Stimulated activated CD4-positive, alpha-beta T cell treated with anti-CD3 and anti-CD28 coated beads, Interleukin-4, amount 100 ng/mL, for 48 hours (primary cell): ENCODE measurements around the gene HDLBP.

Experiments used
- DNase-seq, 2 donors: peaks; one replicate each; pipeline ENCODE4 v3.0.0-alpha.2; 2020; ENCODE audit warnings: low read depth in 2 of 2

Gene HDLBP

GRCh38 chr2:241255542-241256167, 59.8 kb downstream of the HDLBP start:
- no peak for DNase-seq

DNA sequence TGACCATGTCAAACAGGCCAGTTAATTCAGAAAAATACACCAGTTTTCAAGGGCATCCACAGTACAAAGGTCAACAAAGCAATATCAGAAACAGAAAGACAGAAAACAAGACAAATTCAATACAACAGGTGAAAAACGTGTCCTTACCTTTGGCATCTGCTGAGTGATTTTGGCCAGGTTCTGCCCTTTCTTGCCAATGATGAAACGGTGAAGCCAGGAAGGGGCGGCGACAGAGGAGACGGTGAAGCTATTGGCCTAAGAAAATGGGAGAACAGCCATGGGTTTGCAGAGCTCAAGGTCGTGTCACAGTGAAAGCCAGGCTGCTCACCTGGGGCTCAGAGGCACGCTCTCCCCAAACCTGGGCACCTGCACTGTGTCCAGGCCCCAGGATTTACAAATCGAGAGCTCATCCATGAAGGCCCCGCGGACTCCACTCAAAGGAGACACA, 60.5 kb downstream of the HDLBP start:
- no peak for DNase-seq

- DNase-seq: no peak
Observed at GRCh38 chr2:241252778-241253475, 62.5 kb downstream of the HDLBP start.

GRCh38 chr2:241249654-241250053, 65.8 kb downstream of the HDLBP start:
- no peak for DNase-seq

DNA sequence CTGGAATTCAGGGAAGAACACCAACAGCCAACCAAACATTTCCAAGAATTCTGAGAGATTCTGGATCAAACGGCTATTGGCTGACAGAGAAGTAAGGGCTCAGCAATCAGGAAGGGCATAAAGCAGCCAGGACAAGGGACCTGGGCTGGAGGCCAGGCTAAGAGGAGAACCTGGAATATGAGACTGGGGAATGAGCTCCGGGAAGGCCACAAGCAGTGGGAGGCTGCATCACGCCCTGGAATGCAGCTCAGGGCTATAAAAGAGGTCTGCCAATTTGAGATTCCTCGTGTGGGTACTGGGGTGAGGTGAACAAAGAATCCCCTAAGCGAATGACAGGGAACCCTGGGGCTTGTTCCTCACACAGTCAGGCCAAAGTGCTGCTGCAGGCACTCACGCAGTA, 66.6 kb downstream of the HDLBP start:
- DNase-seq: no peak

DNA sequence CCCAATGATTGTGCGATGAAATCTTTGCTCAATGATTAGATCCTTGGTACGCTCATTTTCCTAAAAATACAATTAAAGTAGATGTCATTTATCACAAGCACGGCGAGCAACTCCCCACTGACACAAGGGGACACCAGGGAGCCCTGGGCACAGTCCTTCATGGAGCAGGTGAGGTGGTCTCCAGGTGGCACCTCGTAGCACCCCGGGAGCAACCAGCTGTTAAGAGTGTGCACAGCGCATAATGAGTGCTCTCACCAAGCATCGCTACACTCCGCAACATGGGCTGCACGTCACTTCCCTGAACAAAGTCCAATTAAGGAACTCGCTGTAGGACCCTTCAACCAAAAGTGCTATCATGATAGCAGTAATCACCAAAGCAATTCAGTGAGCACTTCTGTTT, 67.2 kb downstream of the HDLBP start:
- no peak for DNase-seq

- DNase-seq: no peak
Observed at GRCh38 chr2:241244368-241244767, 71.1 kb downstream of the HDLBP start.

DNA sequence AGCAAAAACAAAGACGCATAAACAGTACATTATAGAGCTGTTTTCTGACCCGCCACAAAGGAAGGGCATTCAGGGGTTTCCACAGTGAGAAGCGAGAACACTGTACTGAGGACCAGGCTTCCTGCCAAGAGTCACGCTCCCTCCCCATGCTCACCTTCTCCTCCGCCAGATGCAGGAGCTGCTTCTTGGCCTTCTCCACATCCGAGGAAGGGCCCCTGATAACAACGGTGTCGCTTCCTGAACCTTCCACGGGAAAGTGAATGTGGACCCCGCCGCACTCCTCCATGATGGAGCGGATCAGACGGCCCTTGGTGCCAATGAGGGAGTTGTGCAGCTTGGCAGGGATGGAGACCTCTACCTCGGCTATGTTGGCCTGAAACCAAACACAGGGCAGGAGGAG, 73.2 kb downstream of the HDLBP start:
- no peak for DNase-seq

GRCh38 chr2:241241669-241242068, 73.8 kb downstream of the HDLBP start:
- no peak for DNase-seq

GRCh38 chr2:241240320-241241004, 75.0 kb downstream of the HDLBP start:
- DNase-seq: no peak

DNA sequence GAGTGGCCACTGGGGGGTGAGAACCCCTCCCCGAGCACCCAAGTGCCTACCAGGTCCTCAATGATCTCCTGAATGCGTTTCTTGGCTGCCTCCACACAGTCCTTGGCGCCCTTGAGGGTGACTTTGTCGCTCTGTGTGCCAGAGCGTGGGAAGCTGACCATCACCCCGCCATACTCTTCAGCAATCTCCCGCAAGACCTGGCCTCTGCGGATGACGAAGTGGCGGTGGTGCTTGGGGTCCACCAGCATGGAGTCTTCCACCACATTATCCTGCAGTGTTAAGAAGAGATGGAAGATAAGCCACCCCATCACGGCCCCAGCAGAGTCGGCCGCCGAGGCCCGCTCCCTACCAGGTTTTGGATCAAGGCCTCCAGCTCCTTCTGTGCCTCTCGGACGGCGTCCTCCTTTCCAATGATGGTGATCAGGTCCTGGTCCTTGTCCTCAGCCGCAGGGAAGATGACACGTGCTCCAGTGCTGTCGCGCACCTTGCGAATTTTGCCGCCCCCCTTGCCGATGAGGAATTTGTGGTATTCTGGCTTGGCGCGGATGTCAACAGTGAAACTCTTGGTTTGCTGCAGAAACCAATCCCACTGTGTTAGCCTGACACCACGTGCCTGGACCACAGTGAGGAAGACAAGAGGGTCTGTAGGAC, 75.8 kb downstream of the HDLBP start:
- no peak for DNase-seq

DNA sequence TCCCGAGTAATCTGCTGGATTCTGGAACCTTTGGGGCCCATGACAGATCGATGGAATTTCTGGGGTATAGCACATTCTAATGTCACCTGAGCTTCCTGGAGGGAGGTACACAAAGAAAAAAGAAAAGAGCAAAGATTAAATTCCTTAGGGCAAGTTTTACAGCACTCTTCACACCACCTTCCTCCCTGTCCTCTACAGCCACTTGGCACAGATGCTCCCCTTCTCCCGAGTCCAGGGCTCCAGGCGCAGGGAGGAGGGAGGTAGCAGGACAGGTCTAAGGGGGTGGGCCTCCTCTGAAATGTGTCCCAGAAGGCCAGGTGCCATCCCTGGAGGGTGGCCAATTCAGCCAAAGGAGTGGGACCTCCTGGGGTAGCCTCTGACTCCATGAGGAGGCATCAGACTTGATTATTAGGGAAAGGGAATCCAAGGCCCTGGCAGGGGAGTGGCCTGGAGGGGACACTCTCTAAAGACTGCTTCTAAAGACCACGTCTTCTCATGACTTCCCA, 76.7 kb downstream of the HDLBP start:
- no peak for DNase-seq

DNA sequence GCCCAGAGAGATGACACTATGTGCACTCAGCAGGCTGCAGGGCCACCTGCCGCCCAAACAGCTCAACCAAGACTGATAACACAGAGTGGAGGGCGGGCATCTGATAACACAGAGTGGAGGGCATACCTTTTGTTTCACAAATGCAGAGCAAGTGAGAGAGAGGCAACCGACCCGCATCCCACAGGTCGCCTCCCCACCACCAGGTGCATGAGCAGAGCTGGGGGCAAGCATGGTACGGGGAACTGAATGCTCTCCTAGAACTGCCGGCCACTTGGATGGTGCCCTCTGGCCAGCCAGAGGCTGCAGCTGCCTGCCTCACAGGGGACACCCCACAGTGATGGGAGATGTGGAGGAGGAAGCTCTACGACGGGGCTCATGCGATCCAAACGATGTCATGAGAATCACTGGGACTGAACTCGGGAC, 77.5 kb downstream of the HDLBP start:
- no peak for DNase-seq

GRCh38 chr2:241237047-241237446, 78.4 kb downstream of the HDLBP start:
- no peak for DNase-seq

GRCh38 chr2:241235859-241236593, 79.4 kb downstream of the HDLBP start:
- DNase-seq: no peak

DNA sequence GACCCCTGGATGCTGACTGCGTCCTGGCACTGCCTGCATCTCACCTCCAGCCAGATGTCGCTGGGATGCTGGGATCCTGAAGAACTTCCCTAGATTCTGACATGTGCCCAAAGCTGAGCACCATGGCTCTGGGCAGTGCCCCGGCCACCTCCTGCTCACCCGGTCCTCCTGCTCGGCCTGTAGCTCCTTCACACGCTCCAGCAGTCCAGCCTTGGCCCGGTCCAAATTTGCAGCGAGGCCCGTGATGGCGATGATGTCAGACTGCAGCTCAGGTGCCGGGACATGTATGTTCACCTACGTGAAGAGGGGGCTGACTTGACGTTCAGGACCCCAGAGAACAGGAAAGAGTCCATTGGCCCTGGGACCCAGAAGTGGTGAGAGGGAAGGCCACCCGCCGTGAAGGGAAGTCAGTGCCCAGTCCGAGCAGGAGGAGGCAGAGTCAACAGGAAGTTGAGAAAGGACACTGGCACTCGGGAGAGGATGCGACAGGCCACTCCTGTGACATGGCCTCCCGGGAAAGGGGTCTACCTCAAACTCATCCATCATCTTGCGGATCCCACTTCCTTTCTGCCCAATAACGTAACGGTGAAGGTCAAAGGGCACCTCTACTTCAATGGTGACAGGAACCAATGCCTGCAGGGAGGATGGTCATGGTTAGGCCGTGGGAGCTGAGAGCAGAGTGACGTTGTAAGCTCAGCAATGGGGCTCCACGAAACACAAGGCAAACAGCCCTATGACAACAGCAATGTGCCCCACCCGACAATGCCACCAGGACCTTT, 80.3 kb downstream of the HDLBP start:
- DNase-seq: no peak

DNA sequence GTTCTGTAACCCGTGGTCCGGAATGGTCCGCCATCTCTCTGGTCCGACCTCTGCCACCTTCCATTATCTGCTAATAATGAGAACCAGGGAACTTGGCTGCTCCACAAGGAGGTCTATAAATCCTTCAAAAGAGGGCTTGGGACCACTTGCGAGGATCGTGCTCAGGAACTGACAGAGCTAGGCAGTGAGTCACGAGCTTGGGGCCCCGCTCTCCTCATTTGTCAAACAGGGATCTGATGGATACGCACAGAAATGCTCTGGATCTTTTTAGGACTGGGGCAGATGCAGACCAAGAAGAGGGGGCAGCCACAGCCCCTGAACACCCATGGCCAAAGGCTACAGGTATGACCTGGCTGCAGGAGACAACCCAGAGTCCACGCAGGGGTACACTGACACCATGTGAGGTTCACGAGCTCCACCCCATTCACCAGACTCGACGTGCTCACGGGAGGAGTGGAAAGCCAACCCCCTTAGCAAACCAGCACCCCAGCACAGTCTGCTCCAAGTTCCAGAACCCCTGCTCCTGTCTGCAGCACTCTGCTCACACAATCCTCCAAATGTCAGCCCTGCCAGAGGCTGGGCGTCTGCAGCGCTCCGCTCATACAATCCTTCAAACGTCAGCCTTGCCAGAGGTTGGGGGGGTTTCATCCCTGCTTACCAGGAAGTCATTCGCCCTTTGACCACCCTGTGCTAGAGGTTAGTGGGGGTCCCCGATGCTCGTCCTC, 81.2 kb downstream of the HDLBP start:
- no peak for DNase-seq

- DNase-seq: no peak
Observed at GRCh38 chr2:241232736-241233575, 82.5 kb downstream of the HDLBP start.

DNA sequence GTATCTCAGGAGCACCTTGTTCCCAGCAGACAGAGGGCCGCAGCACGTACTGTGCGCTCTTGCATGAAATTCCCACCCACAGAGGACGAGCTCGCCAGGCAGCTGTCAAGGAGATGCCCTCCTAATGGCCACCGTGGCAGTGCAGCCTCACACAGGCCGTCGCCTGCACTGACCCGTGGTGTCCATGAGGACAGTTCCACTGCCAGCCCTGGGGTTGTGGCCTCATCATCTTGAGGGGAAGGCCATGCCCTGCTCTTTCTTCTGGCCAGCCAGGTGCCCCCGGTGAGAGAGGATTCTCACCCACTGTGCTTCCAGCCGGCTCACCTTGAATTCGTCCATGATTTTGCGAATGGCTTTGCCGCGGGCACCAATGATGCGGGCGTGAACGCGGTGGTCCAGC, 85.0 kb downstream of the HDLBP start:
- DNase-seq: no peak
